ENCODE results near the gene MUC4.

DNA sequence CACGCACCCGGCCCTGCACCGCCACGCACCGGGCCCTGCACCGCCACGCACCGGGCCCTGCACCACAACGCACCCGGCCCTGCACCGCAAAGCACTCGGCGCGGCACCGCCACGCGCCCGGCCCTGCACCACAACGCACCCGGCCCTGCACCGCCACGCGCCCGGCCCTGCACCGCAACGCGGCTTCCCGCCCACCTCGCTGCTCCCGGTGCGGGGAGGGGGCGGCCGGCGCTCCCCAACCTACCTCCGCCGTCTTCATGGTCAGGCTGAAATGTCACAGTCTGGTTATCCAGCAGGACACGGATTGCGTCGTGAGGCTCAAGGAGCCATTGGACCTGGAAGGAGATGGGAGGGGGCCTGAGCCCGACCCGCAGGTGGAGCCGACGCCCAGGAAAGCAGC is 49.1 kb downstream of the MUC4 start:
- TF ChIP-seq POLR2A (IDR thresholded peaks at IDR 0.05) (no peak), CTCF (IDR thresholded peaks at IDR 0.05) (no peak), EP300 (IDR thresholded peaks at IDR 0.05) (no peak)
